Transverse colon (tissue), 4 donors: ENCODE measurements around the gene OR7G2. TPM values are rescaled to one million over a fixed set of nuclear protein-coding genes. Genes with fewer than 3 reads are reported as not detected.
A peak's percentile ranks its signal among the peaks of the same experiment; 100 is the strongest.
"Not testable (repeated sequence)": the region's sequence is repeated elsewhere in the genome, so short reads cannot be mapped to it uniquely, and the experiment has no call there.

Experiments
- DNase-seq: peaks from one replicate; pipeline ENCODE4 v3.0.0-alpha.2; 2019
- H3K27ac ChIP-seq, 4 donors: fragments of 200-600 bp; sonication (generic); 2 replicates each; pipeline ENCODE4 v1.5.1; 2016 to 2018; ENCODE audit warnings: inconsistent platforms in 4 of 4
- H3K27me3 ChIP-seq: fragments of 200-600 bp; sonication (generic); 2 replicates; pipeline ENCODE4 v1.5.1; 2017; ENCODE audit warnings: inconsistent platforms
- H3K36me3 ChIP-seq, 4 donors: fragments of 200-600 bp; sonication (generic); 2 replicates each; pipeline ENCODE4 v1.5.1; 2017 to 2019; ENCODE audit warnings: inconsistent platforms in 4 of 4
- H3K4me1 ChIP-seq, 4 donors: fragments of 200-600 bp; sonication (generic); 2 replicates each; pipeline ENCODE4 v1.5.1; 2017 to 2020; ENCODE audit warnings: inconsistent platforms in 4 of 4
- H3K4me3 ChIP-seq, 4 donors: fragments of 200-600 bp; sonication (generic); 1 replicate in 1 of 4; 2 replicates in 3 of 4; pipeline versions ENCODE4 v1.5.1 to v1.6.1; 2017 to 2019; ENCODE audit warnings: inconsistent platforms in 4 of 4
- H3K9me3 ChIP-seq, 2 donors: fragments of 200-600 bp; sonication (generic); 2 replicates each; pipeline ENCODE4 v1.5.1; 2017 to 2019; ENCODE audit warnings: inconsistent platforms in 2 of 2
- EP300 ChIP-seq: sonication (generic); formaldehyde crosslinking; IDR thresholded peaks from one replicate; pipeline ENCODE4 v1.6.1; 2017; ENCODE audit warnings: antibody characterized with exemption, low read depth
- POLR2A ChIP-seq: fragments of 450-650 bp; IDR thresholded peaks from one replicate; pipeline ENCODE4 v1.6.1; 2016; ENCODE audit warnings: antibody characterized with exemption, mild to moderate bottlenecking, moderate library complexity
- POLR2AphosphoS5 ChIP-seq, 3 donors: sonication (generic); formaldehyde crosslinking; IDR thresholded peaks; one replicate each; pipeline ENCODE4 v1.6.1; 2016; ENCODE audit warnings: antibody characterized with exemption in 3 of 3
- WGBS, 2 donors: methylation state at CpG; one replicate each; pipeline ENCODE4 v1.1.5; 2018; ENCODE audit warnings: low coverage in 1 of 2; 5-methylcytosine and 5-hydroxymethylcytosine counted together
- in situ Hi-C, 4 donors: fragments of 200-750 bp; cut with MboI; loops; one replicate each; pipeline versions ENCODE4 v1.15.0 to v1.15.1; 2017; ENCODE audit warnings: low sequenced_read_pairs in 3 of 4, low pct_ligation_motif_present in 1 of 4, low pct_unique_long_range_greater_than_20kb in 1 of 4
- intact Hi-C: fragments of 100-400 bp; cut with DNase I; formaldehyde crosslinking; loops from one replicate; pipeline ENCODE4 v1.15.1; 2023; ENCODE audit warnings: low total_unique reads
- total RNA-seq, 4 donors: library from RNA; depleted of rRNA; stranded (reverse); fragments of >200 nt; gene quantifications; one replicate each; pipeline ENCODE4 v1.1.0, GENCODE V29; 2016
- TF ChIP-seq, protein P1 (sequence below), 5 experiments: fragments of 200-600 bp in 3 of 5; fragments of 450-650 bp in 2 of 5; sonication (generic) in 3 of 5; IDR thresholded peaks; 1 replicate in 2 of 5; 2 replicates in 3 of 5; pipeline ENCODE4 v1.5.1; 2016 to 2017; ENCODE audit warnings: antibody characterized with exemption in 5 of 5, inconsistent platforms in 3 of 5, mild to moderate bottlenecking in 2 of 5, moderate library complexity in 1 of 5

Gene OR7G2
- total RNA-seq, 4 donors from 2014 or later, result not detected

DNA sequence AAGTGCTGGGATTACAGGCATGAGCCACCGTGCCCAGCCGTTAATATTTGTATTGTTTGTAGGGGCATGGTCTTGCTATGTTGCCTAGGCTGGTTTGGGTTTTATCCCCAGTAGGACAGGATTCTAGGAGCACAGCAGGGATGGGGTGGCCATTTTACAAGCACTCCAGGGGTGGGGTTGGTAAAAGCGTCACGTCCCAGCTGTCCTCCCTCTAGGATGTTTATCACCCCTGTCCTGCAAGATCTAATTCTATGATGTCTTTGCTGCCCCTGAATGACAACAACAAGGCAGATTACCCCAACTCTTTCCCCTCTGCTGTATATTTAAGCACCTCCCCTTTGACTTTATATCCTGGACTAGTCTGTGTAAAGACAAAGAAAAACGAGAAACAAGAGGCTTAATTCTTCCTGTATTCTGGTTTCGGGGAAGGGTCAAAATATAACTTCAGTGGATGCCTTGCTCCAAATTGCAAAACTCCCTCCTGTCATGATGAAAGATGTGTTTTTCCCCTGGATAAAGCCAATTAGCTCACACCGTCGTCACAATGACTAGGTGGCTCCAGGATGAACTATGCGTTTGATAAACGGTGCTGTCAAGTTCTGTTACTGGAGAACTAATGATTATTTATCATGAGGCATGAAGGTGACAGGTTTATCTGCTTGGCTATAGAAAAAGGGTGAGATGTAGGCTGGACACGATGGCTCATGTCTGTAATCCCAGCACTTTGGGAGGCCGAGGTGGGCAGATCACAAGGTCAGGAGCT is 48.2 kb downstream of the OR7G2 start:
- Histone ChIP-seq H3K9me3 (no peaks in the 10 kb centered on the region), H3K4me1 (no peaks in the 10 kb centered on the region), H3K36me3 (no peaks in the 10 kb centered on the region), H3K27me3 (no peaks in the 10 kb centered on the region), H3K4me3 (no peak overlapping the region), H3K27ac (no peak overlapping the region)
- no peak for DNase-seq
- TF ChIP-seq POLR2A, result no peak
- TF ChIP-seq, protein P1, sequence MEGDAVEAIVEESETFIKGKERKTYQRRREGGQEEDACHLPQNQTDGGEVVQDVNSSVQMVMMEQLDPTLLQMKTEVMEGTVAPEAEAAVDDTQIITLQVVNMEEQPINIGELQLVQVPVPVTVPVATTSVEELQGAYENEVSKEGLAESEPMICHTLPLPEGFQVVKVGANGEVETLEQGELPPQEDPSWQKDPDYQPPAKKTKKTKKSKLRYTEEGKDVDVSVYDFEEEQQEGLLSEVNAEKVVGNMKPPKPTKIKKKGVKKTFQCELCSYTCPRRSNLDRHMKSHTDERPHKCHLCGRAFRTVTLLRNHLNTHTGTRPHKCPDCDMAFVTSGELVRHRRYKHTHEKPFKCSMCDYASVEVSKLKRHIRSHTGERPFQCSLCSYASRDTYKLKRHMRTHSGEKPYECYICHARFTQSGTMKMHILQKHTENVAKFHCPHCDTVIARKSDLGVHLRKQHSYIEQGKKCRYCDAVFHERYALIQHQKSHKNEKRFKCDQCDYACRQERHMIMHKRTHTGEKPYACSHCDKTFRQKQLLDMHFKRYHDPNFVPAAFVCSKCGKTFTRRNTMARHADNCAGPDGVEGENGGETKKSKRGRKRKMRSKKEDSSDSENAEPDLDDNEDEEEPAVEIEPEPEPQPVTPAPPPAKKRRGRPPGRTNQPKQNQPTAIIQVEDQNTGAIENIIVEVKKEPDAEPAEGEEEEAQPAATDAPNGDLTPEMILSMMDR (IDR thresholded peaks at IDR 0.05), result no peak
- no peak for TF ChIP-seq EP300
- peak in 1 of 3 donors; percentile 30 for TF ChIP-seq POLR2AphosphoS5 (IDR thresholded peaks at IDR 0.05)
- in situ Hi-C loops, result no loop called here
- intact Hi-C loops, result no loop called here
- WGBS, 2 donors, result 40 to 62% methylated on average over 3 to 12 of the region's 12 CpGs

DNA sequence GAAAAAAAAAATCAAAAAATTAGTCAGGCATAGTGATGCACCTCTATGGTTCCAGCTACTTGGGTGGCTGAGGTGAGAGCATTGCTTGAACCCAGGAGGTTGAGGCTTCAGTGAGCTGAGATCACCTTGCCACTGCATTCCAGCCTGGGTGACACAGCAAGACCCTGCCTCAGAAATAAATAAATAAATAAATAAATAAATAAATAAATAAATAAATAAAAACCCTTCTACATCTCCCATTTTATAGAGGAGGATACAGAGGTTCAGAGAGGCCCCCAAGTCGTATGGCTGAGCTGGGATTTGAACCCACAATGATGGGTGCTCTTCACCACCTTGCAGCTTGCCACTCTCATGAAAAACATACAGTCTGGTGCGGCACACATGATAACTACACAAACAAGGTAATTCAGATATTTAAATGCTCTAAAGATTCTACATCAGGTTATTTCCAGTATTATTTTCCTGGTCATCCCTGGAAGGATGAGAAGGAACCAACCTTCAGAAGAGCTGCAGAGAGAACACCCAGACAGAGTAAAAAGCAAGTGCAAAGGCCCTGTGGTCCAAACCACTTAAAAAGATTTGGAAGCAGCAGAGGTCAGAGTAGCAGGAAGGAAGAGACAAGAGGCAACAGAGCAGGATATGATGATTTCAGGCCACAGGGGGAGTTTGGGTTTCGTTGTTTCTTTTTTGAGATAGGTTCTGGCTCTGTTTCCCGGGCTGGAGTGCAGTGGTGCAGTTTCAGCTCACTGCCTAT is 49.6 kb downstream of the OR7G2 start:
- in situ Hi-C loops, result no loop called here
- no peak for DNase-seq
- WGBS, 2 donors, result 84 to 85% methylated on average over 3 to 4 of the region's 4 CpGs
- no peak overlapping the region for H3K4me3 ChIP-seq
- no peaks in the 10 kb centered on the region for H3K9me3 ChIP-seq
- no peaks in the 10 kb centered on the region for H3K4me1 ChIP-seq
- intact Hi-C loops, result no loop called here
- TF ChIP-seq POLR2A (no peak), POLR2AphosphoS5 (IDR thresholded peaks at IDR 0.05) (no peak), EP300 (no peak)
- TF ChIP-seq, protein P1 (IDR thresholded peaks at IDR 0.05), result no peak
- no peaks in the 10 kb centered on the region for H3K27me3 ChIP-seq
- no peaks in the 10 kb centered on the region for H3K36me3 ChIP-seq
- no peak overlapping the region for H3K27ac ChIP-seq

- DNase-seq, H3K27me3 ChIP-seq, in situ Hi-C loops, H3K9me3 ChIP-seq, H3K36me3 ChIP-seq, H3K4me1 ChIP-seq, H3K27ac ChIP-seq, intact Hi-C loops, H3K4me3 ChIP-seq: not testable (repeated sequence)
- 93 to 97% methylated on average over 9 of the region's 9 CpGs for WGBS, 2 donors
Measured at GRCh38 chr19:9056131-9056530, 51.1 kb downstream of the OR7G2 start.

DNA sequence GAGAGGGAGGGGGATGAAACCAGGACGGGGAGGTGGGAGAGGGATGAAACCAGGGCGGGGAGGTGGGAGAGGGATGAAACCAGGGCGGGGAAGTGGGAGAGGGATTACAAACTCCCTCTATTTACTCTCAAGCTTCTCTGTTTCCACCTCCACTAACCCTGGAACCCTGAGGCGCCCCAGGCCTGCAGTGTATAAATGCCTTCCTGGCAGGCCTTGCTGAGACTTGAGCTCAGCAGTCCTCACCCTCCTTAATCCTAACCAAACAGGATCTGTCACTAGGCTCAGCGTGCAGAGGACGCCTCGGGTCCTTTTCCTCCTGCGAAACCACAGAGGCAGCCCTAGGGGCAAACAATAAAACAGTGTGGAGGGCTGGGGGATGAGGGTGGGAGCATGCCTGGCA is 52.5 kb downstream of the OR7G2 start:
- H3K27ac ChIP-seq, result no peak overlapping the region
- 44% methylated on average over 8 of the region's 8 CpGs; no CpG with 5 or more reads in 1 of the 2 donors for whole genome bisulfite sequencing, 2 donors
- no peak overlapping the region for H3K4me3 ChIP-seq
- no peaks in the 10 kb centered on the region for H3K4me1 ChIP-seq
- H3K27me3 ChIP-seq, result no peaks in the 10 kb centered on the region
- no peak for DNase-seq
- H3K9me3 ChIP-seq, result no peaks in the 10 kb centered on the region
- TF ChIP-seq, protein P1 (IDR thresholded peaks at IDR 0.05), result no peak
- no peak for TF ChIP-seq POLR2A
- TF ChIP-seq POLR2AphosphoS5 (IDR thresholded peaks at IDR 0.05), result no peak
- no peak for TF ChIP-seq EP300
- in situ Hi-C loops (no loop called here), intact Hi-C loops (no loop called here)
- no peaks in the 10 kb centered on the region for H3K36me3 ChIP-seq
